HFFc6 (cell line): ENCODE data around the gene MARCOL. TPM values are rescaled to one million over a fixed set of nuclear protein-coding genes. Genes with fewer than 3 reads are reported as not detected.
A peak's percentile ranks its signal among the peaks of the same experiment; 100 is the strongest.
"Not testable (repeated sequence)": the region's sequence is repeated elsewhere in the genome, so short reads cannot be mapped to it uniquely, and the experiment has no call there.

Source experiments
- DNase-seq: peaks from one replicate; pipeline ENCODE4 v3.0.0-alpha.2; 2018
- H3K27ac Mint-ChIP-seq: 2 replicates; pipeline ENCODE4 v1.8.0; 2020; ENCODE audit warnings: mild to moderate bottlenecking, mixed read lengths
- H3K27me3 Mint-ChIP-seq: 2 replicates; pipeline ENCODE4 v1.8.0; 2021; ENCODE audit warnings: mild to moderate bottlenecking, moderate library complexity, mixed read lengths; ENCODE audit not compliant: insufficient read depth
- H3K36me3 Mint-ChIP-seq: 2 replicates; pipeline ENCODE4 v1.8.0; 2021; ENCODE audit warnings: low read depth, mixed read lengths
- H3K4me1 Mint-ChIP-seq: 2 replicates; pipeline ENCODE4 v1.8.0; 2020; ENCODE audit warnings: low read depth, mixed read lengths
- H3K4me3 Mint-ChIP-seq: 2 replicates; pipeline ENCODE4 v1.8.0; 2020; ENCODE audit warnings: mild to moderate bottlenecking, moderate library complexity, mixed read lengths
- H3K9me3 Mint-ChIP-seq: 2 replicates; pipeline ENCODE4 v1.8.0; 2020; ENCODE audit warnings: mild to moderate bottlenecking, mixed read lengths
- CTCF ChIP-seq: fragments of 200-600 bp; sonication (generic); IDR thresholded peaks from 2 replicates; pipeline ENCODE4 v1.5.0; 2021; ENCODE audit warnings: antibody characterized with exemption, mild to moderate bottlenecking
- total RNA-seq, 6 experiments: library from RNA; stranded (reverse); fragmentation: NEBNext Ultra II Directional; extraction: Animal tissue kit (Norgen Biotek cat#: 25700); gene quantifications; 2 replicates in 1 of 6; 3 replicates in 5 of 6; pipeline ENCODE4 v1.2.3, GENCODE V29; 2021

MARCOL gene
- total RNA-seq, 6 experiments from 2014 or later = not detected

GRCh38 chr5:148261221-148261620 is 22.9 kb downstream of the MARCOL start:
- H3K36me3 Mint-ChIP-seq = no peaks in the 10 kb centered on the region

GRCh38 chr5:148267962-148268361 is 29.6 kb downstream of the MARCOL start:
- Mint-ChIP-seq H3K4me3 (no peak overlapping the region), H3K9me3 (peaks cover 13% of the 10 kb centered on the region), H3K4me1 (no peaks in the 10 kb centered on the region), H3K36me3 (no peaks in the 10 kb centered on the region), H3K27ac (no peak overlapping the region), H3K27me3 (no peaks in the 10 kb centered on the region)
- DNase-seq = no peak
- no peak for TF ChIP-seq CTCF

More at GRCh38 chr5:148261221-148261620, 22.9 kb downstream of the MARCOL start:
- Mint-ChIP-seq H3K4me3 (no peak overlapping the region), H3K9me3 (peaks cover 51% of the 10 kb centered on the region), H3K4me1 (no peaks in the 10 kb centered on the region), H3K27me3 (no peaks in the 10 kb centered on the region; the same call in 1 of the 2 replicates), H3K27ac (no peak overlapping the region)
- DNase-seq = no peak
- no peak for TF ChIP-seq CTCF

GRCh38 chr5:148268566-148268965 is 30.2 kb downstream of the MARCOL start, which contains the start of gene SPINK13:
Gene SPINK13, plus strand, starts transcription at chr5:148268794. Its CDS starts 1,279 bp downstream, at chr5:148270073.
- DNase-seq = peak; percentile 35
- Mint-ChIP-seq H3K9me3 (peaks cover 8% of the 10 kb centered on the region; the same call in 1 of the 2 replicates), H3K27ac (no peak within 1 kb of the TSS), H3K4me1 (no peaks in the 10 kb centered on the region), H3K27me3 (no peaks in the 10 kb centered on the region), H3K4me3 (no peak within 1 kb of the TSS), H3K36me3 (no peaks in the 10 kb centered on the region)
- TF ChIP-seq CTCF = no peak

GRCh38 chr5:148275129-148275528 is 36.8 kb downstream of the MARCOL start:
- not testable (repeated sequence) for H3K27ac Mint-ChIP-seq, DNase-seq, H3K36me3 Mint-ChIP-seq, H3K4me3 Mint-ChIP-seq, H3K4me1 Mint-ChIP-seq, H3K27me3 Mint-ChIP-seq
- peaks cover 23% of the 10 kb centered on the region for H3K9me3 Mint-ChIP-seq

GRCh38 chr5:148280893-148281292 is 42.6 kb downstream of the MARCOL start:
- not testable (repeated sequence) for DNase-seq, H3K36me3 Mint-ChIP-seq, H3K27ac Mint-ChIP-seq, H3K4me3 Mint-ChIP-seq, H3K4me1 Mint-ChIP-seq, H3K27me3 Mint-ChIP-seq
- H3K9me3 Mint-ChIP-seq = peaks cover 16% of the 10 kb centered on the region

- DNase-seq, H3K36me3 Mint-ChIP-seq, H3K27me3 Mint-ChIP-seq: not testable (repeated sequence)
Observed at GRCh38 chr5:148281336-148281735, 43.0 kb downstream of the MARCOL start.

GRCh38 chr5:148290271-148291195 is 52.2 kb downstream of the MARCOL start:
- H3K9me3 Mint-ChIP-seq = peaks cover 4% of the 10 kb centered on the region; the same call in 1 of the 2 replicates
- H3K4me3 Mint-ChIP-seq = no peak overlapping the region
- no peaks in the 10 kb centered on the region for H3K36me3 Mint-ChIP-seq
- H3K27ac Mint-ChIP-seq = no peak overlapping the region
- TF ChIP-seq CTCF = peak; percentile 37; the same call in 1 of the 2 replicates
- H3K4me1 Mint-ChIP-seq = no peaks in the 10 kb centered on the region
- H3K27me3 Mint-ChIP-seq = peaks cover 2% of the 10 kb centered on the region; the same call in 1 of the 2 replicates
- DNase-seq = no peak

More at GRCh38 chr5:148281336-148281735, 43.0 kb downstream of the MARCOL start:
- H3K9me3 Mint-ChIP-seq = peaks cover 12% of the 10 kb centered on the region
- H3K4me1 Mint-ChIP-seq, H3K27ac Mint-ChIP-seq, H3K4me3 Mint-ChIP-seq: not testable (repeated sequence)
